ENCODE results near the gene MPDU1. TPM values are rescaled to one million over a fixed set of nuclear protein-coding genes. Genes with fewer than 3 reads are reported as not detected.

MPDU1 gene
- total and polyA plus RNA-seq, 2 of the 13 experiments (the other 11 are each of a cell fraction or from before 2014, with no cell fraction given) = 112 to 167 TPM

DNA sequence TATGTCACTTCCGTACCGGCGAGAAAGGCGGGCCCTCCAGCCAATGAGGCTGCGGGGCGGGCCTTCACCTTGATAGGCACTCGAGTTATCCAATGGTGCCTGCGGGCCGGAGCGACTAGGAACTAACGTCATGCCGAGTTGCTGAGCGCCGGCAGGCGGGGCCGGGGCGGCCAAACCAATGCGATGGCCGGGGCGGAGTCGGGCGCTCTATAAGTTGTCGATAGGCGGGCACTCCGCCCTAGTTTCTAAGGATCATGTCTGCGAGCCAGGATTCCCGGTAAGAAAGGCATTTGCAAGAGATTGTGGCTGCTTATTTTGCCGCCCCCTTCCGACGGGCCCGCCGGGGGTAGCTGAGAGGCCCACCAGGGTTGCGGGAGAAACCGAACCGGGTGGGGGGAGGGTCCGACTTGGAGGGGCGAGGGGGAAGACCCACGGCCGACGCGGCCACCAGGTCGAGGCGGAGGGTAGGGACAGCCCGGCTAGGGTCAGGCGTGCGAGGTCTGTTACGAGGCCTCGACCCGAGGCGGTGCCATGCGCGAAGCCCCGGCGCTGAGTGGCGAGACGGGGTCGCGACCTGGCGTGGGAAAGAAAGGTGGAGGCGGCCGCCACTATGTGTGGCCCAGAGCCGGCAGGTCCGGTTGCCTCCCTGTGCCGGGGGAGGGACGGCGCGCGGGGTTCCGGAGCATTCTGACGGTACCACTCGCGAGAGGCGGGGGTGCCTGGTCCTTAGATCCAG is 10.9 kb upstream of the MPDU1 start (continued):
- TF ChIP-seq PHF20 (CRISPR knock-in tag; IDR thresholded peaks at IDR 0.05) (no peak), ATF7 (IDR thresholded peaks at IDR 0.05) (no peak), ATF7 (CRISPR knock-in tag; IDR thresholded peaks at IDR 0.05) (peak; percentile 81; the same call in 1 of the 2 replicates), TAF1 (CRISPR knock-in tag; IDR thresholded peaks at IDR 0.05) (peak; percentile 87), PCBP2 (optimal IDR thresholded peaks at IDR 0.05; ENCODE audit: low read depth, low read length, poor library complexity, severe bottlenecking) (no peak), ZFAT (CRISPR knock-in tag; conservative IDR thresholded peaks at IDR 0.05) (no peak), SOX13 (IDR thresholded peaks at IDR 0.05) (no peak), SOX13 (CRISPR knock-in tag; conservative IDR thresholded peaks at IDR 0.05 in 1 of 2, IDR thresholded peaks at IDR 0.05 in 1 of 2) (peak; percentile 3 to 84; a peak in 1 of 4 replicates), ZNF143 (CRISPR knock-in tag; IDR thresholded peaks at IDR 0.05) (no peak), FOXK2 (IDR thresholded peaks at IDR 0.05) (no peak), ZNF672 (CRISPR knock-in tag; IDR thresholded peaks at IDR 0.05) (peak; percentile 61; the same call in 1 of the 2 replicates), FOXA3 (CRISPR knock-in tag; IDR thresholded peaks at IDR 0.05) (0 out of 2 replicates have a peak, but pooled peaks have one; percentile 41), PAWR (CRISPR knock-in tag; IDR thresholded peaks at IDR 0.05; ENCODE audit: borderline replicate concordance) (no peak), HNF4A (CRISPR knock-in tag; IDR thresholded peaks at IDR 0.05) (no peak), NFE2L2 (IDR thresholded peaks at IDR 0.05; ENCODE audit: low read length) (no peak), PAX8 (CRISPR knock-in tag; IDR thresholded peaks at IDR 0.05; ENCODE audit: borderline replicate concordance) (peak; percentile 87; the same call in 1 of the 2 replicates)
- TF ChIP-seq, protein P1, sequence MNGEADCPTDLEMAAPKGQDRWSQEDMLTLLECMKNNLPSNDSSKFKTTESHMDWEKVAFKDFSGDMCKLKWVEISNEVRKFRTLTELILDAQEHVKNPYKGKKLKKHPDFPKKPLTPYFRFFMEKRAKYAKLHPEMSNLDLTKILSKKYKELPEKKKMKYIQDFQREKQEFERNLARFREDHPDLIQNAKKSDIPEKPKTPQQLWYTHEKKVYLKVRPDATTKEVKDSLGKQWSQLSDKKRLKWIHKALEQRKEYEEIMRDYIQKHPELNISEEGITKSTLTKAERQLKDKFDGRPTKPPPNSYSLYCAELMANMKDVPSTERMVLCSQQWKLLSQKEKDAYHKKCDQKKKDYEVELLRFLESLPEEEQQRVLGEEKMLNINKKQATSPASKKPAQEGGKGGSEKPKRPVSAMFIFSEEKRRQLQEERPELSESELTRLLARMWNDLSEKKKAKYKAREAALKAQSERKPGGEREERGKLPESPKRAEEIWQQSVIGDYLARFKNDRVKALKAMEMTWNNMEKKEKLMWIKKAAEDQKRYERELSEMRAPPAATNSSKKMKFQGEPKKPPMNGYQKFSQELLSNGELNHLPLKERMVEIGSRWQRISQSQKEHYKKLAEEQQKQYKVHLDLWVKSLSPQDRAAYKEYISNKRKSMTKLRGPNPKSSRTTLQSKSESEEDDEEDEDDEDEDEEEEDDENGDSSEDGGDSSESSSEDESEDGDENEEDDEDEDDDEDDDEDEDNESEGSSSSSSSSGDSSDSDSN (CRISPR knock-in tag; IDR thresholded peaks at IDR 0.05) = no peak; the same call in 1 of the 2 replicates
- TF ChIP-seq, protein P2, sequence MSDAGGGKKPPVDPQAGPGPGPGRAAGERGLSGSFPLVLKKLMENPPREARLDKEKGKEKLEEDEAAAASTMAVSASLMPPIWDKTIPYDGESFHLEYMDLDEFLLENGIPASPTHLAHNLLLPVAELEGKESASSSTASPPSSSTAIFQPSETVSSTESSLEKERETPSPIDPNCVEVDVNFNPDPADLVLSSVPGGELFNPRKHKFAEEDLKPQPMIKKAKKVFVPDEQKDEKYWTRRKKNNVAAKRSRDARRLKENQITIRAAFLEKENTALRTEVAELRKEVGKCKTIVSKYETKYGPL (CRISPR knock-in tag; IDR thresholded peaks at IDR 0.05) = no peak
- TF ChIP-seq, protein P3, sequence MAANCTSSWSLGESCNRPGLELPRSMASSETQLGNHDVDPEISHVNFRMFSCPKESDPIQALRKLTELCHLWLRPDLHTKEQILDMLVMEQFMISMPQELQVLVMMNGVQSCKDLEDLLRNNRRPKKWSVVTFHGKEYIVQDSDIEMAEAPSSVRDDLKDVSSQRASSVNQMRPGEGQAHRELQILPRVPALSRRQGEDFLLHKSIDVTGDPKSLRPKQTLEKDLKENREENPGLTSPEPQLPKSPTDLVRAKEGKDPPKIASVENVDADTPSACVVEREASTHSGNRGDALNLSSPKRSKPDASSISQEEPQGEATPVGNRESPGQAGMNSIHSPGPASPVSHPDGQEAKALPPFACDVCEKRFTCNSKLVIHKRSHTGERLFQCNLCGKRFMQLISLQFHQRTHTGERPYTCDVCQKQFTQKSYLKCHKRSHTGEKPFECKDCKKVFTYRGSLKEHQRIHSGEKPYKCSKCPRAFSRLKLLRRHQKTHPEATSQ (CRISPR knock-in tag; IDR thresholded peaks at IDR 0.05; ENCODE audit: borderline replicate concordance) = no peak
- TF ChIP-seq, protein P4, sequence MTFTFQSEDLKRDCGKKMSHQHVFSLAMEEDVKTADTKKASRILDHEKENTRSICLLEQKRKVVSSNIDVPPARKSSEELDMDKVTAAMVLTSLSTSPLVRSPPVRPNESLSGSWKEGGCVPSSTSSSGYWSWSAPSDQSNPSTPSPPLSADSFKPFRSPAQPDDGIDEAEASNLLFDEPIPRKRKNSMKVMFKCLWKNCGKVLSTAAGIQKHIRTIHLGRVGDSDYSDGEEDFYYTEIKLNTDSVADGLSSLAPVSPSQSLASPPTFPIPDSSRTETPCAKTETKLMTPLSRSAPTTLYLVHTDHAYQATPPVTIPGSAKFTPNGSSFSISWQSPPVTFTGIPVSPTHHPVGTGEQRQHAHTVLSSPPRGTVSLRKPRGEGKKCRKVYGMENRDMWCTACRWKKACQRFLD (CRISPR knock-in tag; IDR thresholded peaks at IDR 0.05; ENCODE audit: borderline replicate concordance) = peak; percentile 57; the same call in 1 of the 2 replicates

All from HepG2 (cell line).